Measurements from ENCODE around the gene CCSER1.
"Not testable (repeated sequence)": the region's sequence is repeated elsewhere in the genome, so short reads cannot be mapped to it uniquely, and the experiment has no call there.

CCSER1 gene

DNA sequence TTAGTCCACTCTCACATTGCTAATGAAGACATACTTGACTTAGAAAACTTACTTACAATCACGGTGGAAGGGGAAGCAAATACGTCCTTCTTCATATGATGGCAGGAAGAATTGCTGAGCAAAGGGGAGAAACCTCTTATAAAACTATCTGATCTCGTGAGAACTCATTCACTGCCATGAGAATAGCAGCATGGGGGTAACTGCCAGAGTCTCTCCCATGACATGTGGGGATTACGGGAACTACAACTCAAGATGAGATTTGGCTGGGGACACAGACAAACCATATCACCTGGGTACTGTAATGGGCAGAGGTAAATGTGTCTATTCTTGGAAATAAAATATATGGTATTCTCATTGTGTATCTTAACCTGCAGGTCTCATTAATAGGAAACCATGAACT lies 1464.9 kb downstream of the CCSER1 start:
- no peak for DNase-seq (ENCODE audit: low read depth)

DNA sequence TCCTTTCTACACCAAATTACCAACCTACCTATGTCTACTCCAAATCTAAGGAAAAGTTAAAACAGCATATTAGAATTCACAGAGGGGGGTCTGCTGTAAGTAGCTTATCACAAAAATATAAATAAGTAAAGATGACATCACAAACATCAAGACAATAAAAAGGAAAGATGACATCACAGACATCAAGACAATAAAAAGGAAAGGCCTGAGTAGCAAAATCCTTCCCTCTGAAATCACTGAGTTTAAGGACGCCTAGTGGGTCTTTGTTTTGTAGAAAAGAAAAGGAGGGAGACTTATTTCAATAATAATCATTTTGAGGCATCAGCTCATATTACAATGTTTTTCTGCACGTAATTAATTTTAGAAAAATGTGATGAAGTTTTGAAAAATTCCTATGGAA lies 1469.5 kb downstream of the CCSER1 start:
- no peak for DNase-seq (ENCODE audit: low read depth)

DNA sequence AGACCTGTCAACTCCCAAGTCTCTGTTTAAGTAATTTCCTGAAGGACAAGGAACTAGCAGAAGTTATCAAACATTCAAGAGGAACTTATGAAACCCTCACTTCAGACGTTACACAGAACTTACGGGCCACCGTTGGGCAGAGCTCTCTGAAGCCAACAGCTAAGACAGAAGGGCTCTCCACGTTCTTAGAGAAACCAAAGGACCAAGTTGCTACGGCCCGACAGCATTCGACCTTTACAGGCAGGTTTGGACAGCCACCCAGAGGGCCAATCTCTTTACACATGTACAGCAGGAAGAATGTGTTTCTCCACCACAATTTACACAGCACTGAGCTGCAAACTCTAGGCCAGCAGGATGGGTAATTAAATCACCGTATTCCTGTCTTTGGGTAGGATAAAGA lies 1471.5 kb downstream of the CCSER1 start:
- DNase-seq (ENCODE audit: low read depth), result no peak

DNA sequence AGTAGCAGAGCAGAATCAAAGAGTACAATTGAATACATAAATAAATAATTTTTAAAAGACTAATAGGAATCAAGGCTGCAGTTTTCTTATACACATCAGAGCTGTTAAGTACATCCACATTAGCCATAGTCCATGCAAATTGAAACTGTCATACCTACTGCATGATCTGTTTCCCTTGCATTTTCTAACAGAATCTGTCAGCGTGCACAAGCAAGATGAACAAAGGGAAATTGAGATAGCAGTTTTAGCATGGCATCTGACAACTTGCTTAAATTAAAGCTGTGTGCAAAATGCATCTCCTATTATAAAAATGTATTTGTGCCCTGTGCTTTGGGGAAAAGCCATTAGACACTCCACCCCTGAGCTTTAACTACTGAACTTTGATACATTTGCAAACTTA lies 1473.1 kb downstream of the CCSER1 start:
- DNase-seq (ENCODE audit: low read depth), result no peak

DNA sequence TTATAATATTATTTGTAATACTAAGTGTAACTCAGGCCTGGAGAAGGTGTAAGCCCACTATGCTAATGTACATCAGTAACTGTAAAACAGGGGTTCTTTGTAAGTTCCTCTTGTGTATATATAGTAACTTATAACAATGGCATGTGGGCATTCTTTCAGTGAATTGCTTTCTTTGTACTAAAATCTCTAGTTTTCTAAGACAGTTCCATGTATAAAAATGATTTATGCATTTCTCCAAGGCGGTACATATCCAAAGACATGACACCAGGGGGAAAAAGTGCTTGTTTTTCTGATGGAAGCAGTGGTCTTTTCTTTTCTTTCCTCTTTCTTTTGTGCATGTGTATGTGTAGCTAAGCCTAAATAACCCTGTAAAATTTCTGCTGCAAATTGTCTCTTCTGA lies 1474.2 kb downstream of the CCSER1 start:
- DNase-seq (ENCODE audit: low read depth), result no peak

DNA sequence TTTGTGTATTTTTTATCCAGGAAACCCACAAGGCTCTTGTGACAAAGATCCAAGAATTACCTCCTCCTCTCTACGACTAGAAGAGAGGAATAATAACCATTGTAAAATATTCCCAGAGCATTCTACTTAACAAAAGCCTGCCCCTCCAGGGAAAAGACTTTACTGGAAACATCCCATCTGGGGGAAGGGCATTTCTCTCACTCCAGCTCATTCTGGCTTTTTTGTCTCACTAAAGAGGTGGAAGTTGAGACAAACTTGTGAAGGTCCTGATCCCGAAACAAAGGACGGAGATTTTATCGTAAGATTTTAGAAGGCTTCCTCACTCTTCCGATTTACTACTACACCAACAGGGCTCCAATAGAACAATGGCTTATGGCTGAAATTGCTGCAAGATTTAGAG lies 1484.6 kb downstream of the CCSER1 start:
- no peak for DNase-seq (ENCODE audit: low read depth)

DNA sequence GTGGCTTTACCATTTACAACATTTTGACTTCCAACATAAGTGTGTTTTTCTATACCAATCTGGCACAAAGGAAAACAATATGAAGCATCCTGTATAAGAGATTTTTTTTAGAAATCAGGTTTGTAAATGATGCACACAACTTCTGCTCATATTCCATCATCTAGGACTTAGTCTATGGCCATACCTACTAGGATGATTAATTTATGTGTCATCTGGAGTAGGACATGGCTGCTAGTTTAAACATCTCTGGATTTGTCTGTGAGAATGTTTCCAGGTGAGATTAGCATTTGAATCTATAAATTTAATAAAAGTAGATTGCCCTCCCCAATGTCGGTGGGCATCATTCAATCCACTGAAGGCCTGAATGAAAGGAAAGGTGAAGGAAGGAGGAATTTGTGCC lies 1493.8 kb downstream of the CCSER1 start:
- no peak for DNase-seq (ENCODE audit: low read depth)

DNA sequence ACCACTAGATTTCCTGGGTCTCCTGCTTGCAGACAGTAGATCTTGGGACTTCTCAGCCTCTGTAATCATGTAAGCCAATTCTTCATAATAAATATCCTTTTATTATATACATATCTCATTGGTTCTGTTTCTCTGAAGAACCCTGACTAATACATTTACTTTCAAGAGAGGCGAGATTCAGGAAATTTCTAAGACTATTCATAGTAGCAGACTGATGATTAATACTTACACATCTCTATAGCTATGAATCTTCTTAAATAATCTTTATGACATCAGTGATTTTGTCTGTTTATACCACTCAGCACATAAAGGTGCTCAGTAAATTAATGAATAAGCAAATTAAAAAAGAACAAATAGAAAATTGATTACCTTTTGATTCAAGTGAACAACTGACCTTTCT lies 1494.3 kb downstream of the CCSER1 start:
- DNase-seq (ENCODE audit: low read depth), result no peak

DNA sequence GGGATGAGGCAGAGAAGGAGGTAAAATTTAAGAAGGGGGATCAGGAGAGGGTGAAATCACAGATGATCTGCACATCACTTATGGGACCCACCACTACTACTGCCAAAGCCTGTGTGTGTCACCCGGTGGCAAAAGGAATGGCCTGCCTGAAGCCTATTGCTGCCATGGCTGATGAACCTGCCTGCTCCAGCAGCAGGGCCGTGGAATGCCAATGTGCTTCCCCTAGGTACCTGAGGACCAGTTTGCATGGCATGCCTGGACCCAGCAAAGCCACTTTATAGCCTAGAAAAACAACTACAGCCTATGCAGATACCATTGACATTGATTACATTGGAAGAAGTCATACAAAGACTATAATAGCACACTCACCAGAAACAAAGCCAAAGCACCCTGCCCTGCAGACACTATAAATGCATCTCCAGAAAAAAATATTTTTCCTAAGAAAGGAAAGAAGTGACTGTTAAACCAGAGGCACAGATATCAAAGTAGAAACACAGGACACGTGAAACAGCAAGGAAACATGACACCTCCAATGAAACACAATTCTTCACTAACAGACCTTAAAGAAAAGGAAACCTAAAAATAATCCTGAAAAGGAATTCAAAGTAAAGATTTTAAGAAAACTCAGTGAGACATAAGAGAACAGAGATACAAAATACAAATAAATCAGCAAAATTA lies 1495.9 kb downstream of the CCSER1 start:
- DNase-seq (ENCODE audit: low read depth), result no peak

DNA sequence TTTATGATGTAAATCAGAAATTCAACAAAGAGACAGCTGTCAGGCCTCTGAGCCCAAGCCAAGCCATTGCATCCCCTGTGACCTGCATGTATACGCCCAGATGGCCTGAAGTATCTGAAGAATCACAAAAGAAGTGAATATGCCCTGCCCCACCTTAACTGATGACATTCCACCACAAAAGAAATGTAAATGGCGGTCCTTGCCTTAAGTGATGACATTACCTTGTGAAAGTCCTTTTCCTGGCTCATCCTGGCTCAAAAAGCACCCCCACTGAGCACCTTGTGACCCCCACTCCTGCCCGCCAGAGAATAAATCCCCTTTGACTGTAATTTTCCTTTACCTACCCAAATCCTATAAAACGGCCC lies 1496.4 kb downstream of the CCSER1 start:
- DNase-seq (ENCODE audit: low read depth), result not testable (repeated sequence)

DNA sequence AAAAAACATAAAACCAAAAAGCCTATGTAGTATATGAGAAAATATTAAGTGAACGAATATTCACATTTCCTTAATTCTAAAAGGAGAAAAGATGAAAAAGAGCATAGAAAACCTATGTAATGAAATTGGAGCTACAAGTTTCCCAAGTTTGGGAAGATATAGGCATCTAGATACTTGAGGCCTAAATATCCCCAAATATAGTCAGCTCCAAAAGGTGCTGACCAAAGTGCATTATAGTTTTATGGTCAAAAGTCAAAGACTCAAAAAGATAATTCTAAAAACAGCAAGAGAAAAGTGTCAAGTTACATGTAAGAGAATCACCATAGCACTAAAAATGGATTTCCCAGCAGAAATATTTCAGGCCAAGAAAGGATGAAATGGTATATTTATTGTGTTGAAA lies 1502.9 kb downstream of the CCSER1 start:
- no peak for DNase-seq (ENCODE audit: low read depth)

DNA sequence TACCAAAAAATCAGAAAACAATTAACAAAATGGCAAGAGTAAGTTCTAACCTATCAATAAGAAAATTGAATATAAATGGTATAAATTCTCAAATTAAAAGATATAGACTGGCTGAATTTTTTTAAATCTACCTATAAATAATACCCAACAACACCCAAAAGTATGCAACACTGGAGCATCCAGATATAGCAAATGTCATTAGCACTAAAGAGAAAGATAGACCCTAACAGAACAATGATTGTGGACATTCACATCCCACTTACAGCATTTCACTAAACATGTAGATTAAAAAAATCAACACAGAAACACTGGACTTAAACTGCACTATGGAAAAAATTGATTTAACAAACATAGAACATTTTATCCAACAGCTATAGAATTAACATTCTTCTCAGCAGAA lies 1503.6 kb downstream of the CCSER1 start:
- no peak for DNase-seq (ENCODE audit: low read depth)

DNA sequence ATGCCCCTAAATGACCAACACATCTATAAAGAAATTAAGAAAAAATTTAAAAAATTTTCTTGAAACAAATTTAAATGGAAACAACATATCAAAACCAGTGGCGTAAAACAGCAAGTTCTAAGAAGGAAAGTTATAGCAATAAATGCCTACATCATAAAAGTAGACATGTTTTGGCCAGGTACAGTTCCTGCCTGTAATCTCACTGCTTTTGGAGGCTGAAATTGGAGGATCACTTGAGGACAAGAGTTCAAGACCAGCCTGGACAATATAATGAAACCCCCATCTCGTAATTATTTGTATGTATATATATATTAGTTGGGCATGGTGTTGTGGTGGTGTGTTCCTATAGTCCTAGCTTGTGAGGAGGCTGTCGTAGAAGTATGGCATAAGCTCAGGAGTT lies 1504.1 kb downstream of the CCSER1 start:
- DNase-seq (ENCODE audit: low read depth), result no peak

DNA sequence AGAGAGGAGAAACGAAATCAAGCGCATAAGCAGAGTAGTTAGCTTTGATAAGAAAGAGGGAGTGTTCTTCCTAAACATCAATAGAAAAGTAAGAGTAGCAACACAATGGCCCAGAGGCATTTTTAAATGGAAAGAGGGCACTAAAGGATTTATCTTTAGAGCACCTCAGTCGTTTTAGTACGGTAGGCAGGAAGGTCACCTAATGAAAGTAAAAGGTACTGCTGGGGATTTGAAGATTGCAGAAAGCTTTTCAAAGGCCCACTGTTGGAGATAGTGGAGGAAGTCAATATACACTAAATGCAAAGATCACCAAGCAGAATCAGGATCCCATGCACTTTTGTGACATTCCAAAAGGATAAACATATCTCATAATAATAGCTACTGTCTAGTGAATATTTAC lies 1508.9 kb downstream of the CCSER1 start:
- DNase-seq (ENCODE audit: low read depth), result no peak

All from EH (cell line).